Gastroesophageal sphincter (tissue), 3 donors: ENCODE data around the gene MSANTD3.

Experiments used
- CTCF ChIP-seq, 4 experiments: fragments of 200-600 bp in 2 of 4; fragments of 450-650 bp in 2 of 4; sonication (generic) in 1 of 4; IDR thresholded peaks; one replicate each; pipeline ENCODE4 v1.5.1; 2017 to 2019; ENCODE audit warnings: antibody characterized with exemption in 4 of 4, mild to moderate bottlenecking in 2 of 4, moderate library complexity in 2 of 4
- POLR2A ChIP-seq, 2 donors: fragments of 450-650 bp; IDR thresholded peaks; one replicate each; pipeline ENCODE4 v1.6.1; 2017; ENCODE audit warnings: antibody characterized with exemption in 2 of 2, mild to moderate bottlenecking in 2 of 2, moderate library complexity in 1 of 2

- TF ChIP-seq CTCF (IDR thresholded peaks at IDR 0.05), result peak in 1 of 4 experiments; percentile 18
- TF ChIP-seq POLR2A (IDR thresholded peaks at IDR 0.05), result no peak
Observed at GRCh38 chr9:100427366-100428263, 672 bp downstream of the MSANTD3 start.
